HepG2 (cell line): ENCODE results near the gene RELB. TPM values are rescaled to one million over a fixed set of nuclear protein-coding genes. Genes with fewer than 3 reads are reported as not detected.

Experiments
- CBX5 ChIP-seq: sonication (generic); formaldehyde crosslinking; IDR thresholded peaks from 2 replicates; pipeline ENCODE4 v1.4.0; 2020; ENCODE audit warnings: missing genetic modification reagents, borderline replicate concordance
- CCDC6 ChIP-seq: sonication (generic); formaldehyde crosslinking; IDR thresholded peaks from 2 replicates; pipeline ENCODE4 v1.8.1; 2022; ENCODE audit warnings: mild to moderate bottlenecking, missing genetic modification reagents, moderate library complexity
- IKZF4 ChIP-seq: sonication (generic); formaldehyde crosslinking; IDR thresholded peaks from 2 replicates; pipeline ENCODE4 v1.5.1; 2020; ENCODE audit warnings: borderline replicate concordance, mild to moderate bottlenecking, low read depth, missing genetic modification reagents; ENCODE audit errors: not compliant biosample characterization
- MLLT10 ChIP-seq: sonication (generic); formaldehyde crosslinking; IDR thresholded peaks from 2 replicates; pipeline ENCODE4 v1.4.0; 2020; ENCODE audit warnings: missing genetic modification reagents
- NCOA2 ChIP-seq: sonication (generic); formaldehyde crosslinking; IDR thresholded peaks from 2 replicates; pipeline ENCODE4 v1.8.0; 2022; ENCODE audit warnings: inconsistent platforms
- RAD51 ChIP-seq: fragments of 450-650 bp; IDR thresholded peaks from 2 replicates; pipeline ENCODE4 v1.6.1; 2016; ENCODE audit warnings: borderline replicate concordance
- RELA ChIP-seq: sonication (generic); formaldehyde crosslinking; IDR thresholded peaks from 2 replicates; pipeline ENCODE4 v1.4.0; 2020; ENCODE audit warnings: missing genetic modification reagents
- RFXANK ChIP-seq: IDR thresholded peaks from 2 replicates; pipeline ENCODE4 v1.6.1; 2016
- RXRA ChIP-seq: sonication (generic); formaldehyde crosslinking; IDR thresholded peaks from 2 replicates; pipeline ENCODE4 v1.5.1; 2020; ENCODE audit warnings: missing genetic modification reagents
- TOE1 ChIP-seq: sonication (generic); formaldehyde crosslinking; IDR thresholded peaks from 2 replicates; pipeline ENCODE4 v1.4.0; 2020; ENCODE audit warnings: mild to moderate bottlenecking, missing genetic modification reagents
- TRIM24 ChIP-seq: sonication (generic); formaldehyde crosslinking; IDR thresholded peaks from 2 replicates; pipeline ENCODE4 v1.8.0; 2022; ENCODE audit warnings: mild to moderate bottlenecking, missing genetic modification reagents
- ZBTB20 ChIP-seq: sonication (generic); formaldehyde crosslinking; IDR thresholded peaks from 2 replicates; pipeline ENCODE4 v1.8.1; 2023; ENCODE audit warnings: missing genetic modification reagents, low read depth, mild to moderate bottlenecking, borderline replicate concordance
- ZNF256 ChIP-seq: sonication (generic); formaldehyde crosslinking; conservative IDR thresholded peaks from 2 replicates; pipeline ENCODE4 v1.4.0; 2020; ENCODE audit warnings: missing genetic modification reagents
- ZNF33A ChIP-seq: sonication (generic); formaldehyde crosslinking; IDR thresholded peaks from 2 replicates; pipeline ENCODE4 v1.5.1; 2020; ENCODE audit warnings: missing genetic modification reagents, mild to moderate bottlenecking, moderate library complexity, borderline replicate concordance
- ZNF598 ChIP-seq: sonication (generic); formaldehyde crosslinking; IDR thresholded peaks from 2 replicates; pipeline ENCODE4 v1.5.1; 2020; ENCODE audit warnings: mild to moderate bottlenecking, missing genetic modification reagents, borderline replicate concordance
- ZNF614 ChIP-seq: IDR thresholded peaks from 2 replicates; pipeline ENCODE4 v1.6.1; 2018; ENCODE audit warnings: missing biosample characterization, missing genetic modification reagents, inconsistent platforms, borderline replicate concordance
- polyA plus RNA-seq, 8 experiments: library from polyadenylated mRNA; depleted of rRNA in 3 of 8; stranded (reverse) in 7 of 8; unstranded in 1 of 8; fragments of >200 nt; fragmentation: Illumina TruSeq in 4 of 8; extraction: Trizol in 4 of 8; gene quantifications; 2 replicates each; pipeline versions ENCODE4 v1.2.1 to v1.2.3, GENCODE V29; 2011 to 2016; ENCODE audit warnings: low read depth in 4 of 8, missing spikeins in 1 of 8, mixed read lengths in 1 of 8; ENCODE audit not compliant: insufficient read depth in 1 of 8
- total RNA-seq, 5 experiments: library from RNA; depleted of rRNA; stranded (reverse); fragments of >200 nt; fragmentation: Illumina TruSeq; extraction: Trizol; gene quantifications; 2 replicates each; pipeline ENCODE4 v1.2.3, GENCODE V29; 2016; ENCODE audit warnings: low read depth in 1 of 5
- TF ChIP-seq, protein P1 (sequence below): sonication (generic); formaldehyde crosslinking; IDR thresholded peaks from 2 replicates; pipeline ENCODE4 v1.9.0; 2022; ENCODE audit warnings: missing genetic modification reagents, mild to moderate bottlenecking, borderline replicate concordance
- TF ChIP-seq, protein P2 (sequence below): sonication (generic); formaldehyde crosslinking; IDR thresholded peaks from 2 replicates; pipeline ENCODE4 v1.5.0; 2020; ENCODE audit warnings: mild to moderate bottlenecking, missing genetic modification reagents, moderate library complexity
- TF ChIP-seq, protein P3 (sequence below): sonication (generic); formaldehyde crosslinking; IDR thresholded peaks from 2 replicates; pipeline ENCODE4 v1.4.0; 2020; ENCODE audit warnings: missing genetic modification reagents, mild to moderate bottlenecking, borderline replicate concordance
- TF ChIP-seq, protein P4 (sequence below): sonication (generic); formaldehyde crosslinking; IDR thresholded peaks from 2 replicates; pipeline ENCODE4 v1.4.0; 2020; ENCODE audit warnings: missing genetic modification reagents, borderline replicate concordance

RELB gene
- total and polyA plus RNA-seq, 2 of the 13 experiments (the other 11 are each of a cell fraction or from before 2014, with no cell fraction given), result 1.9 to 3.5 TPM

DNA sequence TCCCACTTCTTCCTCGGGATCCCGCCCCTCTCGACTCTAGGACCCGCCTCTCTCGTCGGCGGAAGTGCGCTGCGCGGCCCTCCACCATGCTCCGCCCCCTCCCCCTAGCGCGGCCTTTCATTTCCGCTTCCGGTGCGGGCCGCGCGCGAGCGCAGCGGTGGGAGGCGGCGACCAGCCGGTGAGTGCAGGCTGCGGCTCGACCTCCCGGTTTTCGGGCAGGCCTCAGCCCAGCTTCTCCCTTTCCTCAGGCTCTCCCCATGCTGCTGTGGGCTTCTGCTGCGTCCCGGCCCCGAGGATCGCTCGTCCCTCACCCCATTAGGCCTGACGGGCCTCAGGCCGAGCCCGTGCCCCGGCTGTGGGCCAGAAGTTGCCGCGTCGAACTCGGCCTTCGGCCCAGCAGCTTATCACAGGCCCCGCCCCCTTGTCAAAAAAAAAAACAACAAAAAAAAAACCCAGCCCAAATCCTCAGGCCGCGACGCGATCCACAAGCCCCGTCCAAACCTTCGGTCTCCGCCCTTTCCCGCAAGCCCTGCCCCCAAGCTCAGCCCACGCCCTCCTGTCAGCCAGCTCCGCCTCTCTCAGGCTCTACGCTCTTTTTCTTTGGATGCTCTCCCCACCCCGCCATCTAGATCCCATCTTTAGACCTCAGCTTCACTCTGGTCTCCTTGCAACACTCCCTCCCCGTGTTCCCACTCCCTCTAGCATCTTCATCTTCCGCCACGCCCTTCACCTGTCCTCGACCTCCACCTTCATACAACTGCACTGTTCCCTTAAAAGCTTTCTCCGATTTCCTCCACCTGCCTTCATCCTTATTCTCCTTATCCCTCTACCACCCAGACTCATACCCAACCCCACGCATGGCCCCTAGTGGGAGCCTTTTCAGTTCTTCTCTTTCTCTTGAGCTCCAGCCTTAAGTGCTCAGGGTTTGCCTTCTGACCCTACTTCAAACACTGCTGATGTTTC lies 37.9 kb downstream of the RELB start, which contains the start of gene CLASRP (continued):
- TF ChIP-seq, protein P1, sequence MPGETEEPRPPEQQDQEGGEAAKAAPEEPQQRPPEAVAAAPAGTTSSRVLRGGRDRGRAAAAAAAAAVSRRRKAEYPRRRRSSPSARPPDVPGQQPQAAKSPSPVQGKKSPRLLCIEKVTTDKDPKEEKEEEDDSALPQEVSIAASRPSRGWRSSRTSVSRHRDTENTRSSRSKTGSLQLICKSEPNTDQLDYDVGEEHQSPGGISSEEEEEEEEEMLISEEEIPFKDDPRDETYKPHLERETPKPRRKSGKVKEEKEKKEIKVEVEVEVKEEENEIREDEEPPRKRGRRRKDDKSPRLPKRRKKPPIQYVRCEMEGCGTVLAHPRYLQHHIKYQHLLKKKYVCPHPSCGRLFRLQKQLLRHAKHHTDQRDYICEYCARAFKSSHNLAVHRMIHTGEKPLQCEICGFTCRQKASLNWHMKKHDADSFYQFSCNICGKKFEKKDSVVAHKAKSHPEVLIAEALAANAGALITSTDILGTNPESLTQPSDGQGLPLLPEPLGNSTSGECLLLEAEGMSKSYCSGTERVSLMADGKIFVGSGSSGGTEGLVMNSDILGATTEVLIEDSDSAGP (CRISPR knock-in tag), result peak; percentile 83; the same call in 1 of the 2 replicates
- TF ChIP-seq IKZF4 (CRISPR knock-in tag), result no peak
- 0 out of 2 replicates have a peak, but pooled peaks have one; percentile 37 for TF ChIP-seq NCOA2 (CRISPR knock-in tag)
- TF ChIP-seq, protein P2, sequence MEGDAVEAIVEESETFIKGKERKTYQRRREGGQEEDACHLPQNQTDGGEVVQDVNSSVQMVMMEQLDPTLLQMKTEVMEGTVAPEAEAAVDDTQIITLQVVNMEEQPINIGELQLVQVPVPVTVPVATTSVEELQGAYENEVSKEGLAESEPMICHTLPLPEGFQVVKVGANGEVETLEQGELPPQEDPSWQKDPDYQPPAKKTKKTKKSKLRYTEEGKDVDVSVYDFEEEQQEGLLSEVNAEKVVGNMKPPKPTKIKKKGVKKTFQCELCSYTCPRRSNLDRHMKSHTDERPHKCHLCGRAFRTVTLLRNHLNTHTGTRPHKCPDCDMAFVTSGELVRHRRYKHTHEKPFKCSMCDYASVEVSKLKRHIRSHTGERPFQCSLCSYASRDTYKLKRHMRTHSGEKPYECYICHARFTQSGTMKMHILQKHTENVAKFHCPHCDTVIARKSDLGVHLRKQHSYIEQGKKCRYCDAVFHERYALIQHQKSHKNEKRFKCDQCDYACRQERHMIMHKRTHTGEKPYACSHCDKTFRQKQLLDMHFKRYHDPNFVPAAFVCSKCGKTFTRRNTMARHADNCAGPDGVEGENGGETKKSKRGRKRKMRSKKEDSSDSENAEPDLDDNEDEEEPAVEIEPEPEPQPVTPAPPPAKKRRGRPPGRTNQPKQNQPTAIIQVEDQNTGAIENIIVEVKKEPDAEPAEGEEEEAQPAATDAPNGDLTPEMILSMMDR (CRISPR knock-in tag), result no peak
- TF ChIP-seq, protein P3, sequence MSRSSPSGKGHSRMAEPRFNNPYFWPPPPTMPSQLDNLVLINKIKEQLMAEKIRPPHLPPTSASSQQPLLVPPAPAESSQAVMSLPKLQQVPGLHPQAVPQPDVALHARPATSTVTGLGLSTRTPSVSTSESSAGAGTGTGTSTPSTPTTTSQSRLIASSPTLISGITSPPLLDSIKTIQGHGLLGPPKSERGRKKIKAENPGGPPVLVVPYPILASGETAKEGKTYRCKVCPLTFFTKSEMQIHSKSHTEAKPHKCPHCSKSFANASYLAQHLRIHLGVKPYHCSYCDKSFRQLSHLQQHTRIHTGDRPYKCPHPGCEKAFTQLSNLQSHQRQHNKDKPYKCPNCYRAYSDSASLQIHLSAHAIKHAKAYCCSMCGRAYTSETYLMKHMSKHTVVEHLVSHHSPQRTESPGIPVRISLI, result peak; percentile 94
- peak; percentile 40; the same call in 1 of the 2 replicates for TF ChIP-seq RXRA (CRISPR knock-in tag)
- TF ChIP-seq CBX5, result no peak
- TF ChIP-seq RFXANK (CRISPR knock-in tag), result no peak
- peak; percentile 72; the same call in 1 of the 2 replicates for TF ChIP-seq ZNF598 (CRISPR knock-in tag)
- TF ChIP-seq RAD51, result no peak
- TF ChIP-seq TRIM24 (CRISPR knock-in tag), result no peak
- no peak for TF ChIP-seq ZNF33A (CRISPR knock-in tag)
- TF ChIP-seq ZBTB20 (CRISPR knock-in tag), result no peak
- TF ChIP-seq TOE1 (CRISPR knock-in tag), result no peak
- TF ChIP-seq, protein P4, sequence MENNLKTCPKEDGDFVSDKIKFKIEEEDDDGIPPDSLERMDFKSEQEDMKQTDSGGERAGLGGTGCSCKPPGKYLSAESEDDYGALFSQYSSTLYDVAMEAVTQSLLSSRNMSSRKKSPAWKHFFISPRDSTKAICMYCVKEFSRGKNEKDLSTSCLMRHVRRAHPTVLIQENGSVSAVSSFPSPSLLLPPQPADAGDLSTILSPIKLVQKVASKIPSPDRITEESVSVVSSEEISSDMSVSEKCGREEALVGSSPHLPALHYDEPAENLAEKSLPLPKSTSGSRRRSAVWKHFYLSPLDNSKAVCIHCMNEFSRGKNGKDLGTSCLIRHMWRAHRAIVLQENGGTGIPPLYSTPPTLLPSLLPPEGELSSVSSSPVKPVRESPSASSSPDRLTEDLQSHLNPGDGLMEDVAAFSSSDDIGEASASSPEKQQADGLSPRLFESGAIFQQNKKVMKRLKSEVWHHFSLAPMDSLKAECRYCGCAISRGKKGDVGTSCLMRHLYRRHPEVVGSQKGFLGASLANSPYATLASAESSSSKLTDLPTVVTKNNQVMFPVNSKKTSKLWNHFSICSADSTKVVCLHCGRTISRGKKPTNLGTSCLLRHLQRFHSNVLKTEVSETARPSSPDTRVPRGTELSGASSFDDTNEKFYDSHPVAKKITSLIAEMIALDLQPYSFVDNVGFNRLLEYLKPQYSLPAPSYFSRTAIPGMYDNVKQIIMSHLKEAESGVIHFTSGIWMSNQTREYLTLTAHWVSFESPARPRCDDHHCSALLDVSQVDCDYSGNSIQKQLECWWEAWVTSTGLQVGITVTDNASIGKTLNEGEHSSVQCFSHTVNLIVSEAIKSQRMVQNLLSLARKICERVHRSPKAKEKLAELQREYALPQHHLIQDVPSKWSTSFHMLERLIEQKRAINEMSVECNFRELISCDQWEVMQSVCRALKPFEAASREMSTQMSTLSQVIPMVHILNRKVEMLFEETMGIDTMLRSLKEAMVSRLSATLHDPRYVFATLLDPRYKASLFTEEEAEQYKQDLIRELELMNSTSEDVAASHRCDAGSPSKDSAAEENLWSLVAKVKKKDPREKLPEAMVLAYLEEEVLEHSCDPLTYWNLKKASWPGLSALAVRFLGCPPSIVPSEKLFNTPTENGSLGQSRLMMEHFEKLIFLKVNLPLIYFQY (CRISPR knock-in tag), result peak; percentile 57; the same call in 1 of the 2 replicates
- TF ChIP-seq MLLT10 (CRISPR knock-in tag), result no peak
- no peak for TF ChIP-seq ZNF614 (CRISPR knock-in tag)
- TF ChIP-seq CCDC6, result no peak; the same call in 1 of the 2 replicates
- TF ChIP-seq ZNF256, result 0 out of 2 replicates have a peak, but pooled peaks have one; percentile 16
- TF ChIP-seq RELA (CRISPR knock-in tag), result no peak
